ENCODE results near the gene PDE3A.
"Not testable (repeated sequence)": the region's sequence is repeated elsewhere in the genome, so short reads cannot be mapped to it uniquely, and the experiment has no call there.

The PDE3A gene

GRCh38 chr12:20546267-20546666 lies 177.9 kb downstream of the PDE3A start:
- Histone ChIP-seq H3K4me1 (ENCODE audit: control insufficient read depth, insufficient read depth, low read length) (no peaks in the 10 kb centered on the region), H3K4me3 (ENCODE audit: low read length in 2 of 2) (no peak overlapping the region), H3K27me3 (ENCODE audit: control insufficient read depth in 1 of 2, insufficient read depth in 2 of 2, low read length in 2 of 2) (no peaks in the 10 kb centered on the region), H3K27ac (ENCODE audit: low read length) (no peak overlapping the region), H3K9ac (ENCODE audit: low read length in 2 of 2) (no peak overlapping the region), H3K36me3 (ENCODE audit: control insufficient read depth in 2 of 2, insufficient read depth in 2 of 2, low read length in 2 of 2) (no peaks in the 10 kb centered on the region), H3K9me3 (ENCODE audit: control insufficient read depth in 2 of 2, low read length in 2 of 2) (no peaks in the 10 kb centered on the region)

- Histone ChIP-seq H3K27ac (ENCODE audit: low read length) (no peak overlapping the region), H3K9ac (ENCODE audit: low read length in 2 of 2) (no peak overlapping the region), H3K27me3 (ENCODE audit: control insufficient read depth in 1 of 2, insufficient read depth in 2 of 2, low read length in 2 of 2) (no peaks in the 10 kb centered on the region), H3K36me3 (ENCODE audit: control insufficient read depth in 2 of 2, insufficient read depth in 2 of 2, low read length in 2 of 2) (no peaks in the 10 kb centered on the region), H3K4me1 (ENCODE audit: control insufficient read depth, insufficient read depth, low read length) (no peaks in the 10 kb centered on the region), H3K4me3 (ENCODE audit: low read length in 2 of 2) (no peak overlapping the region), H3K9me3 (ENCODE audit: control insufficient read depth in 2 of 2, low read length in 2 of 2) (no peaks in the 10 kb centered on the region)
These were observed 179.7 kb downstream of the PDE3A start for GRCh38 chr12:20547816-20548575.

GRCh38 chr12:20548611-20549010 lies 180.3 kb downstream of the PDE3A start:
- H3K4me1 ChIP-seq (ENCODE audit: control insufficient read depth, insufficient read depth, low read length) = no peaks in the 10 kb centered on the region
- H3K9me3 ChIP-seq (ENCODE audit: control insufficient read depth in 2 of 2, low read length in 2 of 2) = no peaks in the 10 kb centered on the region
- no peaks in the 10 kb centered on the region for H3K36me3 ChIP-seq (ENCODE audit: control insufficient read depth in 2 of 2, insufficient read depth in 2 of 2, low read length in 2 of 2)
- H3K9ac ChIP-seq (ENCODE audit: low read length in 2 of 2) = no peak overlapping the region
- no peak overlapping the region for H3K4me3 ChIP-seq (ENCODE audit: low read length in 2 of 2)
- H3K27ac ChIP-seq (ENCODE audit: low read length) = no peak overlapping the region
- no peaks in the 10 kb centered on the region for H3K27me3 ChIP-seq (ENCODE audit: control insufficient read depth in 1 of 2, insufficient read depth in 2 of 2, low read length in 2 of 2)

GRCh38 chr12:20549108-20549719 lies 180.9 kb downstream of the PDE3A start:
- Histone ChIP-seq H3K4me3 (ENCODE audit: low read length in 2 of 2) (no peak overlapping the region), H3K27ac (ENCODE audit: low read length) (no peak overlapping the region)

GRCh38 chr12:20551742-20552442 lies 183.6 kb downstream of the PDE3A start:
- not testable (repeated sequence) for H3K4me3 ChIP-seq (ENCODE audit: low read length in 2 of 2); H3K36me3 ChIP-seq (ENCODE audit: control insufficient read depth in 2 of 2, insufficient read depth in 2 of 2, low read length in 2 of 2); H3K4me1 ChIP-seq (ENCODE audit: control insufficient read depth, insufficient read depth, low read length); H3K9ac ChIP-seq (ENCODE audit: low read length in 2 of 2); H3K27me3 ChIP-seq (ENCODE audit: control insufficient read depth in 1 of 2, insufficient read depth in 2 of 2, low read length in 2 of 2); H3K9me3 ChIP-seq (ENCODE audit: control insufficient read depth in 2 of 2, low read length in 2 of 2); H3K27ac ChIP-seq (ENCODE audit: low read length)

More at GRCh38 chr12:20549108-20549719, 180.9 kb downstream of the PDE3A start:
- H3K27me3 ChIP-seq (ENCODE audit: control insufficient read depth in 1 of 2, insufficient read depth in 2 of 2, low read length in 2 of 2) = no peaks in the 10 kb centered on the region
- H3K9me3 ChIP-seq (ENCODE audit: control insufficient read depth in 2 of 2, low read length in 2 of 2) = no peaks in the 10 kb centered on the region
- no peaks in the 10 kb centered on the region for H3K4me1 ChIP-seq (ENCODE audit: control insufficient read depth, insufficient read depth, low read length)
- H3K9ac ChIP-seq (ENCODE audit: low read length in 2 of 2) = no peak overlapping the region
- no peaks in the 10 kb centered on the region for H3K36me3 ChIP-seq (ENCODE audit: control insufficient read depth in 2 of 2, insufficient read depth in 2 of 2, low read length in 2 of 2)

GRCh38 chr12:20552586-20552985 lies 184.2 kb downstream of the PDE3A start:
- not testable (repeated sequence) for H3K27ac ChIP-seq (ENCODE audit: low read length); H3K36me3 ChIP-seq (ENCODE audit: control insufficient read depth in 2 of 2, insufficient read depth in 2 of 2, low read length in 2 of 2); H3K9ac ChIP-seq (ENCODE audit: low read length in 2 of 2); H3K4me3 ChIP-seq (ENCODE audit: low read length in 2 of 2); H3K9me3 ChIP-seq (ENCODE audit: control insufficient read depth in 2 of 2, low read length in 2 of 2); H3K4me1 ChIP-seq (ENCODE audit: control insufficient read depth, insufficient read depth, low read length); H3K27me3 ChIP-seq (ENCODE audit: control insufficient read depth in 1 of 2, insufficient read depth in 2 of 2, low read length in 2 of 2)

GRCh38 chr12:20555015-20555414 lies 186.7 kb downstream of the PDE3A start:
- Histone ChIP-seq H3K36me3 (ENCODE audit: control insufficient read depth in 2 of 2, insufficient read depth in 2 of 2, low read length in 2 of 2) (no peaks in the 10 kb centered on the region), H3K4me3 (ENCODE audit: low read length in 2 of 2) (no peak overlapping the region), H3K9ac (ENCODE audit: low read length in 2 of 2) (no peak overlapping the region), H3K27me3 (ENCODE audit: control insufficient read depth in 1 of 2, insufficient read depth in 2 of 2, low read length in 2 of 2) (no peaks in the 10 kb centered on the region), H3K4me1 (ENCODE audit: control insufficient read depth, insufficient read depth, low read length) (no peaks in the 10 kb centered on the region), H3K27ac (ENCODE audit: low read length) (no peak overlapping the region), H3K9me3 (ENCODE audit: control insufficient read depth in 2 of 2, low read length in 2 of 2) (no peaks in the 10 kb centered on the region)

- Histone ChIP-seq H3K27me3 (ENCODE audit: control insufficient read depth in 1 of 2, insufficient read depth in 2 of 2, low read length in 2 of 2) (no peaks in the 10 kb centered on the region), H3K4me1 (ENCODE audit: control insufficient read depth, insufficient read depth, low read length) (no peaks in the 10 kb centered on the region), H3K9ac (ENCODE audit: low read length in 2 of 2) (no peak overlapping the region), H3K36me3 (ENCODE audit: control insufficient read depth in 2 of 2, insufficient read depth in 2 of 2, low read length in 2 of 2) (no peaks in the 10 kb centered on the region), H3K4me3 (ENCODE audit: low read length in 2 of 2) (no peak overlapping the region), H3K27ac (ENCODE audit: low read length) (no peak overlapping the region), H3K9me3 (ENCODE audit: control insufficient read depth in 2 of 2, low read length in 2 of 2) (no peaks in the 10 kb centered on the region)
These were observed 187.4 kb downstream of the PDE3A start for GRCh38 chr12:20555771-20556170.

- Histone ChIP-seq H3K4me1 (ENCODE audit: control insufficient read depth, insufficient read depth, low read length) (no peaks in the 10 kb centered on the region), H3K9me3 (ENCODE audit: control insufficient read depth in 2 of 2, low read length in 2 of 2) (no peaks in the 10 kb centered on the region), H3K4me3 (ENCODE audit: low read length in 2 of 2) (no peak overlapping the region), H3K27ac (ENCODE audit: low read length) (no peak overlapping the region), H3K36me3 (ENCODE audit: control insufficient read depth in 2 of 2, insufficient read depth in 2 of 2, low read length in 2 of 2) (no peaks in the 10 kb centered on the region), H3K9ac (ENCODE audit: low read length in 2 of 2) (no peak overlapping the region), H3K27me3 (ENCODE audit: control insufficient read depth in 1 of 2, insufficient read depth in 2 of 2, low read length in 2 of 2) (no peaks in the 10 kb centered on the region)
These were observed 188.8 kb downstream of the PDE3A start for GRCh38 chr12:20557096-20557495.

- no peaks in the 10 kb centered on the region for H3K9me3 ChIP-seq (ENCODE audit: control insufficient read depth in 2 of 2, low read length in 2 of 2)
- H3K4me3 ChIP-seq (ENCODE audit: low read length in 2 of 2) = no peak overlapping the region
- no peak overlapping the region for H3K9ac ChIP-seq (ENCODE audit: low read length in 2 of 2)
- no peaks in the 10 kb centered on the region for H3K4me1 ChIP-seq (ENCODE audit: control insufficient read depth, insufficient read depth, low read length)
- H3K27me3 ChIP-seq (ENCODE audit: control insufficient read depth in 1 of 2, insufficient read depth in 2 of 2, low read length in 2 of 2) = no peaks in the 10 kb centered on the region
- H3K27ac ChIP-seq (ENCODE audit: low read length) = no peak overlapping the region
- no peaks in the 10 kb centered on the region for H3K36me3 ChIP-seq (ENCODE audit: control insufficient read depth in 2 of 2, insufficient read depth in 2 of 2, low read length in 2 of 2)
These were observed 192.6 kb downstream of the PDE3A start for GRCh38 chr12:20560935-20561334.

GRCh38 chr12:20561871-20562270 lies 193.5 kb downstream of the PDE3A start:
- no peaks in the 10 kb centered on the region for H3K9me3 ChIP-seq (ENCODE audit: control insufficient read depth in 2 of 2, low read length in 2 of 2)
- H3K4me3 ChIP-seq (ENCODE audit: low read length in 2 of 2) = no peak overlapping the region
- H3K4me1 ChIP-seq (ENCODE audit: control insufficient read depth, insufficient read depth, low read length) = no peaks in the 10 kb centered on the region
- no peaks in the 10 kb centered on the region for H3K36me3 ChIP-seq (ENCODE audit: control insufficient read depth in 2 of 2, insufficient read depth in 2 of 2, low read length in 2 of 2)
- no peak overlapping the region for H3K27ac ChIP-seq (ENCODE audit: low read length)
- H3K9ac ChIP-seq (ENCODE audit: low read length in 2 of 2) = no peak overlapping the region
- H3K27me3 ChIP-seq (ENCODE audit: control insufficient read depth in 1 of 2, insufficient read depth in 2 of 2, low read length in 2 of 2) = no peaks in the 10 kb centered on the region

Data from stomach smooth muscle (tissue), 2 donors.